Astrocyte (in vitro differentiated cells and primary cell): ENCODE data around the gene SLC25A17.

Experiments used
- EZH2 ChIP-seq: IDR thresholded peaks from 2 replicates; pipeline ENCODE4 v1.6.1; 2012; ENCODE audit warnings: mild to moderate bottlenecking, low read length, inconsistent platforms; ENCODE audit not compliant: insufficient read depth
- TF ChIP-seq, protein P1 (sequence below): IDR thresholded peaks from 2 replicates; pipeline ENCODE4 v1.5.1; 2011; ENCODE audit warnings: low read depth, mild to moderate bottlenecking, inconsistent platforms, low read length, moderate library complexity; ENCODE audit not compliant: insufficient read depth

- TF ChIP-seq, protein P1, sequence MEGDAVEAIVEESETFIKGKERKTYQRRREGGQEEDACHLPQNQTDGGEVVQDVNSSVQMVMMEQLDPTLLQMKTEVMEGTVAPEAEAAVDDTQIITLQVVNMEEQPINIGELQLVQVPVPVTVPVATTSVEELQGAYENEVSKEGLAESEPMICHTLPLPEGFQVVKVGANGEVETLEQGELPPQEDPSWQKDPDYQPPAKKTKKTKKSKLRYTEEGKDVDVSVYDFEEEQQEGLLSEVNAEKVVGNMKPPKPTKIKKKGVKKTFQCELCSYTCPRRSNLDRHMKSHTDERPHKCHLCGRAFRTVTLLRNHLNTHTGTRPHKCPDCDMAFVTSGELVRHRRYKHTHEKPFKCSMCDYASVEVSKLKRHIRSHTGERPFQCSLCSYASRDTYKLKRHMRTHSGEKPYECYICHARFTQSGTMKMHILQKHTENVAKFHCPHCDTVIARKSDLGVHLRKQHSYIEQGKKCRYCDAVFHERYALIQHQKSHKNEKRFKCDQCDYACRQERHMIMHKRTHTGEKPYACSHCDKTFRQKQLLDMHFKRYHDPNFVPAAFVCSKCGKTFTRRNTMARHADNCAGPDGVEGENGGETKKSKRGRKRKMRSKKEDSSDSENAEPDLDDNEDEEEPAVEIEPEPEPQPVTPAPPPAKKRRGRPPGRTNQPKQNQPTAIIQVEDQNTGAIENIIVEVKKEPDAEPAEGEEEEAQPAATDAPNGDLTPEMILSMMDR, result no peak
- no peak for TF ChIP-seq EZH2
Measured at GRCh38 chr22:40748388-40749355, 70.5 kb downstream of the SLC25A17 start.
